Measurements from ENCODE around the gene RFC5. TPM values are rescaled to one million over a fixed set of nuclear protein-coding genes. Genes with fewer than 3 reads are reported as not detected.

Gene RFC5
- total RNA-seq, 4 donors from 2014 or later, result 4.8 to 17.3 (median 8.4) TPM

GRCh38 chr12:117977373-117977772 is 39.1 kb upstream of the RFC5 start:
- 96 to 98% methylated on average over 1 of the region's 1 CpG for WGBS, 2 donors
- DNase-seq (ENCODE audit: low spot score in 2 of 2), result no peak
- TF ChIP-seq POLR2A (IDR thresholded peaks at IDR 0.05), result no peak
- TF ChIP-seq EP300 (IDR thresholded peaks at IDR 0.05), result no peak
- no peaks in the 10 kb centered on the region for H3K4me1 ChIP-seq
- H3K4me3 ChIP-seq, result no peak overlapping the region
- no peaks in the 10 kb centered on the region for H3K36me3 ChIP-seq
- H3K9me3 ChIP-seq, result peaks cover 0 to 7% (median 0%) of the 10 kb centered on the region in 4 donors
- H3K27me3 ChIP-seq, result no peaks in the 10 kb centered on the region
- no peak overlapping the region for H3K27ac ChIP-seq

GRCh38 chr12:117980616-117981015 is 35.9 kb upstream of the RFC5 start:
- TF ChIP-seq, protein P1, sequence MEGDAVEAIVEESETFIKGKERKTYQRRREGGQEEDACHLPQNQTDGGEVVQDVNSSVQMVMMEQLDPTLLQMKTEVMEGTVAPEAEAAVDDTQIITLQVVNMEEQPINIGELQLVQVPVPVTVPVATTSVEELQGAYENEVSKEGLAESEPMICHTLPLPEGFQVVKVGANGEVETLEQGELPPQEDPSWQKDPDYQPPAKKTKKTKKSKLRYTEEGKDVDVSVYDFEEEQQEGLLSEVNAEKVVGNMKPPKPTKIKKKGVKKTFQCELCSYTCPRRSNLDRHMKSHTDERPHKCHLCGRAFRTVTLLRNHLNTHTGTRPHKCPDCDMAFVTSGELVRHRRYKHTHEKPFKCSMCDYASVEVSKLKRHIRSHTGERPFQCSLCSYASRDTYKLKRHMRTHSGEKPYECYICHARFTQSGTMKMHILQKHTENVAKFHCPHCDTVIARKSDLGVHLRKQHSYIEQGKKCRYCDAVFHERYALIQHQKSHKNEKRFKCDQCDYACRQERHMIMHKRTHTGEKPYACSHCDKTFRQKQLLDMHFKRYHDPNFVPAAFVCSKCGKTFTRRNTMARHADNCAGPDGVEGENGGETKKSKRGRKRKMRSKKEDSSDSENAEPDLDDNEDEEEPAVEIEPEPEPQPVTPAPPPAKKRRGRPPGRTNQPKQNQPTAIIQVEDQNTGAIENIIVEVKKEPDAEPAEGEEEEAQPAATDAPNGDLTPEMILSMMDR (IDR thresholded peaks at IDR 0.05), result no peak
- TF ChIP-seq EP300 (IDR thresholded peaks at IDR 0.05), result no peak
- TF ChIP-seq POLR2A (IDR thresholded peaks at IDR 0.05), result no peak
- Histone ChIP-seq H3K36me3 (no peaks in the 10 kb centered on the region), H3K27ac (no peak overlapping the region), H3K4me3 (no peak overlapping the region), H3K4me1 (no peaks in the 10 kb centered on the region), H3K9me3 (peaks cover 0 to 5% (median 0%) of the 10 kb centered on the region in 4 donors), H3K27me3 (no peaks in the 10 kb centered on the region)
- WGBS, 2 donors, result 70 to 80% methylated on average over 4 of the region's 4 CpGs
- no peak for DNase-seq (ENCODE audit: low spot score in 2 of 2)

DNA sequence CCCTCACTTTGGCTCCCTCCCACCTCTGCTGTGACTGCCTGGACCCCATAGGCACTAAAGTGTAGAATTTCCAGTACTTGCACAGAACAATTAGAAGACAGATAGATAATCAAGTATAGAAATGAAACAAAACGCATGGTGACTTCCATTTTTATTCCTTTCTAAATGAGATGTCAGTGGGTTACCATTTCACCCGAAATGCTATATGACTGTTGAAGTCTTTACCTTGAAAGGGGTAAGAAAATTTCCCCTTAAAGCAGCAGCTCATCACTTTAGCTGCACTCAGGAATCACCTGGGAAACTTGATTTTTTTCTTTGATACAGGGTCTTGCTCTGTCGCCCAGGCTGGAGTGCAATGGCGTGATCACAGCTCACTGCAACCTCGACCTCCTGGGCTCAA is 35.2 kb upstream of the RFC5 start:
- 79 to 80% methylated on average over 5 of the region's 5 CpGs for WGBS, 2 donors
- no peak for DNase-seq (ENCODE audit: low spot score in 2 of 2)
- TF ChIP-seq EP300 (IDR thresholded peaks at IDR 0.05), result no peak
- Histone ChIP-seq H3K27me3 (no peaks in the 10 kb centered on the region), H3K4me1 (no peaks in the 10 kb centered on the region), H3K9me3 (peaks cover 0 to 5% (median 0%) of the 10 kb centered on the region in 4 donors), H3K27ac (no peak overlapping the region), H3K4me3 (no peak overlapping the region), H3K36me3 (no peaks in the 10 kb centered on the region)

- DNase-seq (ENCODE audit: low spot score in 2 of 2), result no peak
- H3K9me3 ChIP-seq, result peaks cover 0 to 13% (median 0%) of the 10 kb centered on the region in 4 donors
- 88 to 91% methylated on average over 2 of the region's 2 CpGs for WGBS, 2 donors
Observed at GRCh38 chr12:117985182-117985581, 31.3 kb upstream of the RFC5 start.

DNA sequence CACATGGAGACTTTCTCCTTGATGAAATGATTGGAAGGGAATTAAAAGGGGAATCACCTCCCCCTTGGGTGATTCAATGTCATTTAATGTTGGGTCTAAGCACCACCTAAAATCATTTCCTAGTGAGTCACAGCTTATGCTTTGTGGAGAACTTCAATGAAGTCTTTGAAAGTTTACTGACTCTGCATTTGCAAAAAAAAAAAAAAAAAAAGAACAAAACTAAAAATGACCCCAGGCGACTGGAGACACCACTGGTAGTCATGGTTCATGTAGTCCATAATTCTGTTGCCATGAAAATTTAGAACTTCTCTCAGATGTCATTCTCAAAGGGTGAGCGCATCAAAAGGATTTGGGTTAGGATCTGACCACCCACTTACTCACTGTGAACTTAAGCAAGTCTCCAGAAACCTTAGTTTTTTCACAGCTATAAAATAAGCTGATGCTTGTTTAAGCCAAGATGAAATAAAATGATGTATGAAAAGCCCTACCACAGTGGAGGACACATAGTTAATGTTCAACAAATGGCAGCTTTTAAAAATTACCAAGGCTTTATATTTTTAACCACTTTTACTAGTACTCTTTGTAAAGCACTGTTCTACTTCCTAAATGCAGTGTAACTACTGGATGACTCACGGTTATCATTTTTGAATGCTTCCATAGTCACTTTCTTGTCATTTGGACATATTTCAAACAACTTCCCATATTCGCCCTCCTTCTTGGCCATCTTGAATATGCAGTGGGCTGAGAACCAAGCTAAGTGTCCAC is 29.6 kb upstream of the RFC5 start:
- 51 to 58% methylated on average over 4 of the region's 4 CpGs for WGBS, 2 donors
- Histone ChIP-seq H3K4me3 (no peak overlapping the region), H3K9me3 (peaks cover 0 to 13% (median 0%) of the 10 kb centered on the region in 4 donors), H3K4me1 (no peaks in the 10 kb centered on the region), H3K27me3 (no peaks in the 10 kb centered on the region), H3K27ac (no peak overlapping the region), H3K36me3 (no peaks in the 10 kb centered on the region)
- no peak for DNase-seq (ENCODE audit: low spot score in 2 of 2)
- TF ChIP-seq, protein P1 (IDR thresholded peaks at IDR 0.05), result no peak
- no peak for TF ChIP-seq EP300 (IDR thresholded peaks at IDR 0.05)
- TF ChIP-seq POLR2A (IDR thresholded peaks at IDR 0.05), result no peak

More at GRCh38 chr12:117985182-117985581, 31.3 kb upstream of the RFC5 start:
- H3K36me3 ChIP-seq, result no peaks in the 10 kb centered on the region
- no peaks in the 10 kb centered on the region for H3K4me1 ChIP-seq
- H3K27ac ChIP-seq, result no peak overlapping the region
- H3K27me3 ChIP-seq, result no peaks in the 10 kb centered on the region
- H3K4me3 ChIP-seq, result no peak overlapping the region
- TF ChIP-seq EP300 (IDR thresholded peaks at IDR 0.05), result no peak
- TF ChIP-seq, protein P1 (IDR thresholded peaks at IDR 0.05), result no peak
- no peak for TF ChIP-seq POLR2A (IDR thresholded peaks at IDR 0.05)

Data from tibial nerve (tissue), 4 donors.